ENCODE measurements around the gene TFRC.

- no peak for TF ChIP-seq CTCF (IDR thresholded peaks at IDR 0.05)
- no peak for TF ChIP-seq EZH2 (IDR thresholded peaks at IDR 0.05)
Measured at GRCh38 chr3:196016485-196016884, 65.4 kb downstream of the TFRC start.
